ENCODE measurements around the gene PRKAG2.

Gene PRKAG2

DNA sequence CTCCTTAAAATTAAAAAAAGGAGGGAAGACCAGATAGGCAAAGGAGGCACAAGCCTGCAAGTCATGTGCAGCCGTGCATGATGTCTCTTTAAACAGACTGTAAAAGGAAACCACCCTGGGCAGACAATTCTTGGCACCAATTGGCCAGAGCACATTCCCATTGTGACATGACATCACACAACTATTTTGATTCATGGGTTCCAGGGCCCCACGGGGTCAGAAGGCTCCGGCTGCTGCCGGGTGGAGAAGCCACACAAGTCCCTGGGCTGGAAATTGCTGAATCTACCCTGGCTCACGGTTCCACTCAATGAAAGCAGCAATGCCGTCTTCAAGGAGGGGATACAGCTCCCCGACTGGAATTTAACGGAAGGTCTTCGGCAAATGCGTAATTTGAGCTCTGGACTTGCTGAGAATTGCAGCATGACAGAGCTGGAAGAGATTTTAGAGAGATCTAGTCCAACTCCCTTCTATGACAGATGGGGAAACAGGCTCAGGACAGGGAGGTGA lies 140.5 kb downstream of the PRKAG2 start:
- TF ChIP-seq, protein P1, sequence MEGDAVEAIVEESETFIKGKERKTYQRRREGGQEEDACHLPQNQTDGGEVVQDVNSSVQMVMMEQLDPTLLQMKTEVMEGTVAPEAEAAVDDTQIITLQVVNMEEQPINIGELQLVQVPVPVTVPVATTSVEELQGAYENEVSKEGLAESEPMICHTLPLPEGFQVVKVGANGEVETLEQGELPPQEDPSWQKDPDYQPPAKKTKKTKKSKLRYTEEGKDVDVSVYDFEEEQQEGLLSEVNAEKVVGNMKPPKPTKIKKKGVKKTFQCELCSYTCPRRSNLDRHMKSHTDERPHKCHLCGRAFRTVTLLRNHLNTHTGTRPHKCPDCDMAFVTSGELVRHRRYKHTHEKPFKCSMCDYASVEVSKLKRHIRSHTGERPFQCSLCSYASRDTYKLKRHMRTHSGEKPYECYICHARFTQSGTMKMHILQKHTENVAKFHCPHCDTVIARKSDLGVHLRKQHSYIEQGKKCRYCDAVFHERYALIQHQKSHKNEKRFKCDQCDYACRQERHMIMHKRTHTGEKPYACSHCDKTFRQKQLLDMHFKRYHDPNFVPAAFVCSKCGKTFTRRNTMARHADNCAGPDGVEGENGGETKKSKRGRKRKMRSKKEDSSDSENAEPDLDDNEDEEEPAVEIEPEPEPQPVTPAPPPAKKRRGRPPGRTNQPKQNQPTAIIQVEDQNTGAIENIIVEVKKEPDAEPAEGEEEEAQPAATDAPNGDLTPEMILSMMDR (IDR thresholded peaks at IDR 0.05): no peak
- no peak for TF ChIP-seq ZFX (IDR thresholded peaks at IDR 0.05; ENCODE audit: borderline replicate concordance)
- H3K27ac ChIP-seq: peak overlapping the region; percentile 44

- TF ChIP-seq, protein P1 (IDR thresholded peaks at IDR 0.05): no peak
- no peak for TF ChIP-seq ZFX (IDR thresholded peaks at IDR 0.05; ENCODE audit: borderline replicate concordance)
- peak overlapping the region; percentile 44 for H3K27ac ChIP-seq
Measured at GRCh38 chr7:151735851-151736402, 141.0 kb downstream of the PRKAG2 start.

DNA sequence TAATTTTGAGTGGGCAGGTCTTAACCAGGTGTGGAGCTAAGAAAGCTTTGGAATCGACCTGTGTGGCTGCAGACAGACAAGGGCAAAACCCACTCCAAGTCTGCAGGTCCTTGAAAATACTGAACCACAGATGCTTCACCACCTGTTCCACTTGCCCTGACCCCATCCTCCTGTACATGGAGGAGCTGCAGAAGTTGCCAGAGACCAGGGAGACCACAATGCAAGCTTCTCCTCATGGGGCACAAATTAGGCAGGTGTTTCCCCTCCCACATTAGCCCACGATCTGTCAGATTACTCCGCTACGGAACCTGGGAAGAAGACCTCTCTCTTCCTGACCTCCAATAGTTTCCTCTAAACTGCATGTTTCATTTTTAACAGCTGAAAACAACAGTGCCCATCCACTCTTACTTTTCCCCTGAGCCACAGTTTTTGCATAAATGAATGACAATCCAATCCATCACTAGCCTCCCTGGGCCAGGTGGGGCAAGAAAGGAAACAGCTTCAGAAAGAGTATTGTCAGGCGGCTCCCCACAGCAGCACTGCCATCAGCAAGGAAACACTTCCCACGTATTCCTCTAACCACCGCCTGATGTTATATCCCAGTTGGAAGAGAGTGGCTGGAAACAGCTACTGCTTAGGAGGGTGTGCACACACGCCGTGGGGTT lies 141.6 kb downstream of the PRKAG2 start:
- TF ChIP-seq, protein P1 (IDR thresholded peaks at IDR 0.05): no peak
- no peak for TF ChIP-seq ZFX (IDR thresholded peaks at IDR 0.05; ENCODE audit: borderline replicate concordance)
- H3K27ac ChIP-seq: no peak overlapping the region; the same call in 1 of the 2 replicates

GRCh38 chr7:151732834-151733592 lies 143.9 kb downstream of the PRKAG2 start:
- no peak for TF ChIP-seq ZFX (IDR thresholded peaks at IDR 0.05; ENCODE audit: borderline replicate concordance)
- TF ChIP-seq, protein P1 (IDR thresholded peaks at IDR 0.05): no peak
- no peak overlapping the region for H3K27ac ChIP-seq

DNA sequence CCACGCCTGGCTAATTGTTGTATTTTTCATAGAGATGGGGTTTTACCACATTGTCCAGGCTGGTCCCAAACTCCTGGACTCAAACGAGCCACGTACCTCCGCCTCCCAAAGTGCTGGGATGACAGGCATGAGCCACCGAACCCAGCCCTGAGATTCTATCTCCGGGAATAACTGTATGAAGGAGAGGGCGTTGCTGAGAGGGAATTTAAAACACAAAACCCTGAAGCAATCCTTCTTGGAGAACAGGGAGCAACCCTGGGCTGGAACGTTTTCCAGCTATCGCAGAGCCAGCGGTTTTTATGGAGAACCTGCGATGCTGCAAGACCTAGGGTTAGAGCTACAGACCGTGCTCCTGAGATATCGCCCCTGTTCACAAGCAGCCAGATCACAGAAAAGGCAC lies 144.6 kb downstream of the PRKAG2 start:
- H3K27ac ChIP-seq: no peak overlapping the region
- TF ChIP-seq ZFX (IDR thresholded peaks at IDR 0.05; ENCODE audit: borderline replicate concordance): no peak
- TF ChIP-seq, protein P1 (IDR thresholded peaks at IDR 0.05): no peak

GRCh38 chr7:151731022-151731441 lies 145.9 kb downstream of the PRKAG2 start:
- TF ChIP-seq, protein P1 (IDR thresholded peaks at IDR 0.05): no peak
- TF ChIP-seq ZFX (IDR thresholded peaks at IDR 0.05; ENCODE audit: borderline replicate concordance): no peak
- H3K27ac ChIP-seq: no peak overlapping the region
